Lower lobe of right lung (tissue), 2 donors: ENCODE measurements around the gene IRF5. TPM values are rescaled to one million over a fixed set of nuclear protein-coding genes. Genes with fewer than 3 reads are reported as not detected.

Experiments used
- ATAC-seq, 2 donors: fragments of 200-7000 bp; cut with Tn5 transposase; one replicate each; pipeline ENCODE4 v1.9.1; 2020 to 2022; ENCODE audit warnings: mild to moderate bottlenecking in 2 of 2, moderate library complexity in 2 of 2
- DNase-seq: peaks from one replicate; pipeline ENCODE4 v3.0.0-alpha.2; 2020
- H3K27ac ChIP-seq: fragments of 200-600 bp; one replicate; pipeline ENCODE4 v1.8.0; 2022
- H3K27me3 ChIP-seq: fragments of 200-600 bp; one replicate; pipeline ENCODE4 v1.8.0; 2022; ENCODE audit warnings: low read depth
- H3K36me3 ChIP-seq: fragments of 200-600 bp; one replicate; pipeline ENCODE4 v1.8.0; 2022; ENCODE audit warnings: mild to moderate bottlenecking
- H3K4me1 ChIP-seq: fragments of 200-600 bp; one replicate; pipeline ENCODE4 v1.8.0; 2022
- H3K4me3 ChIP-seq: fragments of 200-600 bp; one replicate; pipeline ENCODE4 v1.8.0; 2022; ENCODE audit warnings: mild to moderate bottlenecking
- H3K9me3 ChIP-seq: fragments of 200-600 bp; one replicate; pipeline ENCODE4 v1.8.0; 2022
- CTCF ChIP-seq: fragments of 200-600 bp; IDR thresholded peaks from one replicate; pipeline ENCODE4 v1.8.0; 2022; ENCODE audit warnings: antibody characterized with exemption, mild to moderate bottlenecking
- intact Hi-C: fragments of 100-400 bp; cut with DNase I; formaldehyde crosslinking; loops from one replicate; pipeline ENCODE4 v1.11.0; 2022
- total RNA-seq: library from RNA; stranded (reverse); fragmentation: NEBNext Ultra II Directional; extraction: Animal tissue kit (Norgen Biotek cat#: 25700); gene quantifications from one replicate; pipeline ENCODE4 v1.2.1, GENCODE V29; 2021
- donor health status: DM: no; HTN: yes; CAD: no; lungs with severe emphysema.

IRF5 gene
- total RNA-seq, 1 donor from 2014 or later, result 46.0 TPM

- H3K9me3 ChIP-seq, result no peaks in the 10 kb centered on the region
- DNase-seq (no peak), ATAC-seq (no peak)
- no peak overlapping the region for H3K4me3 ChIP-seq
- H3K36me3 ChIP-seq, result peaks cover 31% of the 10 kb centered on the region
- no peak overlapping the region for H3K27ac ChIP-seq
- H3K27me3 ChIP-seq, result peaks cover 8% of the 10 kb centered on the region
- peaks cover 29% of the 10 kb centered on the region for H3K4me1 ChIP-seq
- TF ChIP-seq CTCF, result no peak
- intact Hi-C loops, result no loop called here
Observed at GRCh38 chr7:128944487-128945236, 6.9 kb downstream of the IRF5 start.

GRCh38 chr7:128945668-128946366, 8.1 kb downstream of the IRF5 start:
- Histone ChIP-seq H3K27ac (no peak overlapping the region), H3K4me1 (peaks cover 28% of the 10 kb centered on the region), H3K4me3 (no peak overlapping the region), H3K27me3 (peaks cover 3% of the 10 kb centered on the region), H3K36me3 (peaks cover 33% of the 10 kb centered on the region), H3K9me3 (no peaks in the 10 kb centered on the region)
- TF ChIP-seq CTCF, result no peak
- DNase-seq (no peak), ATAC-seq (no peak)
- intact Hi-C loops, result no loop called here

GRCh38 chr7:128946936-128947830, 9.5 kb downstream of the IRF5 start:
- H3K27me3 ChIP-seq, result no peaks in the 10 kb centered on the region
- H3K4me1 ChIP-seq, result peaks cover 19% of the 10 kb centered on the region
- peak in 1 of 2 donors; percentile 11 for ATAC-seq

GRCh38 chr7:128947854-128948253, 10.1 kb downstream of the IRF5 start:
- DNase-seq, result no peak
- peaks cover 19% of the 10 kb centered on the region for H3K4me1 ChIP-seq
- H3K4me3 ChIP-seq, result no peak overlapping the region

More at GRCh38 chr7:128946936-128947830, 9.5 kb downstream of the IRF5 start:
- Histone ChIP-seq H3K4me3 (no peak overlapping the region), H3K27ac (no peak overlapping the region), H3K36me3 (peaks cover 44% of the 10 kb centered on the region), H3K9me3 (no peaks in the 10 kb centered on the region)
- intact Hi-C loops, result no loop called here
- no peak for TF ChIP-seq CTCF
- DNase-seq, result no peak

More at GRCh38 chr7:128947854-128948253, 10.1 kb downstream of the IRF5 start:
- no peak for TF ChIP-seq CTCF
- peak in 1 of 2 donors; percentile 7 for ATAC-seq
- no peaks in the 10 kb centered on the region for H3K27me3 ChIP-seq
- no peak overlapping the region for H3K27ac ChIP-seq
- intact Hi-C loops, result no loop called here
- H3K9me3 ChIP-seq, result no peaks in the 10 kb centered on the region
- H3K36me3 ChIP-seq, result peaks cover 51% of the 10 kb centered on the region
